K562 (cell line): ENCODE data around the gene TCEA3. TPM values are rescaled to one million over a fixed set of nuclear protein-coding genes. Genes with fewer than 3 reads are reported as not detected.

ENCODE experiments used
- ATAC-seq: fragments of 200-7000 bp; cut with Tn5 transposase; 3 replicates; pipeline ENCODE4 v1.9.1; 2020; ENCODE audit warnings: moderate library complexity
- BruUV-seq: library from RNA; stranded (reverse); fragments of 400-500 nt; replicated peaks from 2 replicates; lab custom pipeline; 2021; lab: Mats Ljungman, UMichigan
- CTCF ChIA-PET: fragments of 300-600 bp; formaldehyde crosslinking; extraction: SDS; loops from one replicate; lab custom pipeline; 2021; ENCODE audit warnings: low intra/inter-chr PET ratio; lab: Yijun Ruan, JAX
- POLR2A ChIA-PET: fragments of 300-600, 350-650 bp; sonication (Branson Sonifier 250); formaldehyde crosslinking; extraction: SDS; loops from one replicate; lab custom pipeline; 2021; ENCODE audit warnings: antibody characterized with exemption, inconsistent platforms; lab: Yijun Ruan, JAX
- DNase-seq, 4 experiments: peaks; one replicate each; pipeline versions ENCODE4 v3.0.0 to v3.0.0-alpha.2; 2011 to 2018; ENCODE audit warnings: low spot score in 3 of 4, mixed read lengths in 3 of 4; ENCODE audit errors: extremely low read depth in 1 of 4
- FAIRE-seq: peaks from 2 replicates; lab custom pipeline; 2011; peaks lifted over from hg19 to GRCh38; lab: Jason Lieb, UNC
- H2AFZ ChIP-seq: 2 replicates; pipeline ENCODE4 v1.6.0; 2011; ENCODE audit warnings: low read depth, low read length, control low read depth, inconsistent platforms
- H3K27ac ChIP-seq: fragments of 200-600 bp; 3 replicates; pipeline ENCODE4 v1.8.0; 2011; ENCODE audit warnings: low read depth, mild to moderate bottlenecking, control low read depth, inconsistent platforms, low read length, moderate library complexity, mixed read lengths; ENCODE audit errors: extremely low read depth
- H3K27me3 ChIP-seq, 2 experiments: fragments of 300-600 bp in 1 of 2; 2 replicates in 1 of 2; 3 replicates in 1 of 2; pipeline versions ENCODE4 v1.6.0 to v1.8.0; 2011; ENCODE audit warnings: inconsistent platforms in 2 of 2, low read length in 2 of 2, mild to moderate bottlenecking in 1 of 2, mixed read lengths in 1 of 2, moderate library complexity in 1 of 2; ENCODE audit not compliant: control insufficient read depth in 2 of 2, insufficient read depth in 2 of 2
- H3K36me3 ChIP-seq: fragments of 300-600 bp; 3 replicates; pipeline ENCODE4 v1.8.0; 2011; ENCODE audit warnings: mild to moderate bottlenecking, low read length, inconsistent platforms; ENCODE audit not compliant: control insufficient read depth, insufficient read depth
- H3K4me1 ChIP-seq, 2 experiments: fragments of 200-600 bp in 1 of 2; replicated peaks in 1 of 2; 2 replicates in 1 of 2; 3 replicates in 1 of 2; pipeline versions ENCODE4 v1.5.1 to v1.8.0; 2011; ENCODE audit warnings: inconsistent platforms in 2 of 2, low read length in 2 of 2, mild to moderate bottlenecking in 1 of 2, mixed read lengths in 1 of 2, moderate library complexity in 1 of 2; ENCODE audit not compliant: control insufficient read depth in 2 of 2, insufficient read depth in 2 of 2
- H3K4me2 ChIP-seq: 2 replicates; pipeline ENCODE4 v1.6.1; 2011; ENCODE audit warnings: low read length, control low read depth, inconsistent platforms, mixed read lengths; ENCODE audit not compliant: insufficient read depth
- H3K4me3 ChIP-seq: fragments of 200-600 bp; sonication (generic), shearing (Covaris generic); 2 replicates; pipeline ENCODE4 v1.5.1; 2016; ENCODE audit warnings: control low read depth, inconsistent platforms
- H3K79me2 ChIP-seq: fragments of 200-600 bp; 3 replicates; pipeline ENCODE4 v1.8.0; 2011; ENCODE audit warnings: low read length, inconsistent platforms; ENCODE audit not compliant: control insufficient read depth, insufficient read depth
- H3K9ac ChIP-seq, 2 experiments: 2 replicates each; pipeline versions ENCODE4 v1.6.0 to v1.6.1; 2011; ENCODE audit warnings: low read depth in 2 of 2, low read length in 2 of 2, control low read depth in 1 of 2, inconsistent platforms in 1 of 2, mild to moderate bottlenecking in 1 of 2, mixed read lengths in 1 of 2; ENCODE audit not compliant: insufficient read depth in 1 of 2
- H3K9me1 ChIP-seq: one replicate; pipeline ENCODE4 v1.6.0; 2011; ENCODE audit warnings: inconsistent platforms, mild to moderate bottlenecking, low read length, moderate library complexity; ENCODE audit not compliant: control insufficient read depth, insufficient read depth
- H3K9me3 ChIP-seq: replicated peaks from 2 replicates; pipeline ENCODE4 v1.5.1; 2011; ENCODE audit warnings: low read depth, low read length, inconsistent platforms; ENCODE audit not compliant: control insufficient read depth, insufficient read depth
- H4K20me1 ChIP-seq: replicated peaks from 2 replicates; pipeline ENCODE4 v1.6.1; 2011; ENCODE audit warnings: low read length, inconsistent platforms, mixed read lengths; ENCODE audit not compliant: control insufficient read depth, insufficient read depth
- ARID4B ChIP-seq: sonication (generic); formaldehyde crosslinking; IDR thresholded peaks from 2 replicates; pipeline ENCODE4 v1.8.0; 2022; ENCODE audit warnings: mild to moderate bottlenecking, missing genetic modification reagents
- BACH1 ChIP-seq: fragments of 200-800 bp; sonication (Bioruptor generic); IDR thresholded peaks from 2 replicates; pipeline ENCODE4 v1.6.1; 2016; ENCODE audit warnings: missing genetic modification characterization, missing compliant biosample characterization
- CREB1 ChIP-seq, 2 experiments: sonication (generic) in 1 of 2; formaldehyde crosslinking in 1 of 2; IDR thresholded peaks; 2 replicates each; pipeline versions ENCODE4 v1.6.1 to v1.8.0; 2012 to 2022; ENCODE audit warnings: inconsistent platforms in 1 of 2, mild to moderate bottlenecking in 1 of 2, missing genetic modification reagents in 1 of 2, moderate library complexity in 1 of 2
- MITF ChIP-seq: IDR thresholded peaks from 2 replicates; pipeline ENCODE4 v1.6.1; 2014; ENCODE audit warnings: antibody characterized with exemption
- TCF7 ChIP-seq: sonication (generic); IDR thresholded peaks from 2 replicates; pipeline ENCODE4 v1.6.1; 2016; ENCODE audit warnings: antibody characterized with exemption, borderline replicate concordance
- ZBTB40 ChIP-seq, 2 experiments: fragments of 450-650 bp in 1 of 2; sonication (generic) in 1 of 2; formaldehyde crosslinking in 1 of 2; IDR thresholded peaks; 2 replicates each; pipeline versions ENCODE4 v1.7.1 to v1.9.0; 2016 to 2022; ENCODE audit warnings: inconsistent platforms in 1 of 2, mild to moderate bottlenecking in 1 of 2, missing genetic modification reagents in 1 of 2
- WGBS: fragments of 100-300 bp; shearing (Covaris generic); methylation state at CpG from one replicate; pipeline ENCODE4 v1.1.6; 2016; ENCODE audit warnings: low coverage, mixed read lengths; ENCODE audit not compliant: insufficient coverage; ENCODE audit errors: missing lambda C conversion rate; 5-methylcytosine and 5-hydroxymethylcytosine counted together
- in situ Hi-C: fragments of 300-500 bp; cut with MboI; formaldehyde crosslinking; loops from 4 replicates; pipeline ENCODE4 v1.15.0; 2018; ENCODE audit warnings: inconsistent platforms, mixed read lengths
- intact Hi-C: fragments of 100-400 bp; cut with micrococcal nuclease; formaldehyde crosslinking; loops from 2 replicates; pipeline ENCODE4 v1.14.2; 2022
- polyA plus RNA-seq, 8 experiments: library from polyadenylated mRNA; depleted of rRNA in 4 of 8; stranded (reverse) in 5 of 8; unstranded in 3 of 8; fragments of >200 nt; fragmentation: Nextera tagmentation in 2 of 8; fragmentation: Illumina TruSeq in 1 of 8; extraction: Ambion mirVana in 2 of 8; extraction: Trizol in 1 of 8; gene quantifications; 2 replicates each; pipeline versions ENCODE4 v1.2.1 to v1.2.3, GENCODE V29; 2011 to 2014; ENCODE audit warnings: inconsistent platforms in 1 of 8, missing spikeins in 1 of 8
- total RNA-seq, 7 experiments: library from RNA; depleted of rRNA in 6 of 7; stranded (reverse); fragments of >200 nt in 6 of 7; fragmentation: Illumina TruSeq in 2 of 7; extraction: Trizol in 2 of 7; gene quantifications; 2 replicates each; pipeline versions ENCODE4 v1.2.1 to v1.2.3, GENCODE V29; 2011 to 2021; ENCODE audit warnings: low replicate concordance in 1 of 7

Gene TCEA3
- total and polyA plus RNA-seq, 9 of the 15 experiments (the other 6 are each of a cell fraction or from before 2014, with no cell fraction given), result 0.03 to 0.55 (median 0.36) TPM

- ATAC-seq, result no peak
- intact Hi-C loops (no loop called here), in situ Hi-C loops (no loop called here)
- peak in 1 of 4 experiments; percentile 56 for DNase-seq
- peak overlapping the region; percentile 98 for H3K4me2 ChIP-seq
- H3K27me3 ChIP-seq, result no peaks in the 10 kb centered on the region
- H3K36me3 ChIP-seq, result peaks cover 41% of the 10 kb centered on the region
- no peaks in the 10 kb centered on the region for H3K9me1 ChIP-seq
- 1% methylated on average over 9 of the region's 9 CpGs for WGBS
- H3K9ac ChIP-seq, result peak overlapping the region; percentile 84 to 99; a peak in 3 of 4 replicates
- H3K4me1 ChIP-seq, result peaks cover 23 to 36% of the 10 kb centered on the region in 2 experiments
- H3K79me2 ChIP-seq, result peaks cover 54% of the 10 kb centered on the region
- FAIRE-seq, result no peak
- CTCF ChIA-PET, result no interaction called here
- peak overlapping the region; percentile 58 for H3K4me3 ChIP-seq
- no peaks in the 10 kb centered on the region for H4K20me1 ChIP-seq
- peak overlapping the region; percentile 88 for H2AFZ ChIP-seq
- H3K27ac ChIP-seq, result peak overlapping the region; percentile 69
- POLR2A ChIA-PET, result interaction anchor here (0.6 to 1.9 kb wide), 6 partner anchors 11 to 26 kb away, joined by 3 to 27 read pairs (median 4); partner anchors contain the start of gene HNRNPR
- peaks cover 19% of the 10 kb centered on the region for H3K9me3 ChIP-seq
- no TSS peak for BruUV-seq
- TF ChIP-seq BACH1 (no peak), ARID4B (no peak), MITF (no peak), ZBTB40 (IDR thresholded peaks at IDR 0.05) (no peak), ZBTB40 (CRISPR knock-in tag; IDR thresholded peaks at IDR 0.05) (no peak), TCF7 (no peak), CREB1 (IDR thresholded peaks at IDR 0.05) (peak; percentile 47; the same call in 1 of the 2 replicates), CREB1 (CRISPR knock-in tag; IDR thresholded peaks at IDR 0.05) (no peak)
Measured at GRCh38 chr1:23367451-23367790, 57.1 kb downstream of the TCEA3 start.
